OCI-LY1 (cell line): ENCODE results near the gene UAP1.

Experiments
- CTCF ChIP-seq: fragments of 200-600 bp; sonication (generic), shearing (Covaris generic); IDR thresholded peaks from 2 replicates; pipeline ENCODE4 v1.5.1; 2017; ENCODE audit warnings: mild to moderate bottlenecking, antibody characterized with exemption, low read length, moderate library complexity, mixed read lengths
- EZH2 ChIP-seq: fragments of 200-600 bp; sonication (generic), shearing (Covaris generic); IDR thresholded peaks from 2 replicates; pipeline ENCODE4 v1.8.0; 2017; ENCODE audit warnings: borderline replicate concordance, mixed run types, mild to moderate bottlenecking, antibody characterized with exemption, low read length, moderate library complexity, mixed read lengths

DNA sequence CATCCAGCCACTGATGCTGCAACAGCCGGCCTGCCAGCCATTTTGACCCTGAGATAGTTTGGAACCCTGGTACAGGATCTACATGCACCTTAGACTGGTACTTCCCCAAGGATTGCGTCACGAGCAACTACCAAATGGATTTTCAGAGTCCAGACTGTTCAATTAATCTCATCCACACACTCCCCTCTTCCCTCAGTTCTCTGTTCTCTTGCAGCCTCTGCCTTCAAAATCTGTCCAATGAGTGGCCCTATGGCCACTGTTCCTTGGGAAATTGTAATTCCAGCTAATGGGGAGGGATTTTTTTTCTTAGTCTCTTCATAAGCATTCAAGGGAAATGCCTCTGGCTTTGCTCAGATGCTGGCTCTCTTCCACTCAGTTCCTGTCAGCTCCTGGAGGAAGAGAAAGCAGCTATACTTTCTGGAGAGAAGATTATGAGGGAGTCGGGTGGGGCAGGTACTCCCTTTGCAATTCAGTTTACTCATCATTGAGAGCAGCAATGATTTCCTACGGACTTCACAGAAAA lies 19.8 kb upstream of the UAP1 start:
- TF ChIP-seq CTCF = no peak
- no peak for TF ChIP-seq EZH2
